Measurements from ENCODE around the gene ZPR1.
"Not testable (repeated sequence)": the region's sequence is repeated elsewhere in the genome, so short reads cannot be mapped to it uniquely, and the experiment has no call there.

The ZPR1 gene

GRCh38 chr11:116823031-116823843 lies 35.4 kb upstream of the ZPR1 start, which contains the start of gene APOA4:
APOA4 (minus strand) TSS chr11:116823304; CDS start chr11:116823191, 113 bp downstream.
- no peak for DNase-seq

- no peak for DNase-seq
Measured at GRCh38 chr11:116822575-116822974, 34.8 kb upstream of the ZPR1 start.

- no peak for DNase-seq
Measured at GRCh38 chr11:116821050-116821918, 33.5 kb upstream of the ZPR1 start.

- DNase-seq: no peak
Measured at GRCh38 chr11:116819049-116819448, 31.2 kb upstream of the ZPR1 start.

GRCh38 chr11:116814502-116814901 lies 26.7 kb upstream of the ZPR1 start:
- DNase-seq: no peak

GRCh38 chr11:116813781-116814471 lies 26.1 kb upstream of the ZPR1 start:
- DNase-seq: no peak

GRCh38 chr11:116813170-116813569 lies 25.3 kb upstream of the ZPR1 start:
- DNase-seq: no peak

GRCh38 chr11:116812109-116812508 lies 24.3 kb upstream of the ZPR1 start:
- DNase-seq: no peak

GRCh38 chr11:116811194-116811593 lies 23.4 kb upstream of the ZPR1 start:
- no peak for DNase-seq

GRCh38 chr11:116808262-116809175 lies 20.7 kb upstream of the ZPR1 start:
- DNase-seq: no peak

- DNase-seq: no peak
Measured at GRCh38 chr11:116807601-116808261, 19.9 kb upstream of the ZPR1 start.

GRCh38 chr11:116804001-116804400 lies 16.2 kb upstream of the ZPR1 start:
- no peak for DNase-seq

GRCh38 chr11:116801662-116802061 lies 13.8 kb upstream of the ZPR1 start:
- DNase-seq: not testable (repeated sequence)

- no peak for DNase-seq
Measured at GRCh38 chr11:116800610-116801009, 12.8 kb upstream of the ZPR1 start.

GRCh38 chr11:116798368-116798767 lies 10.5 kb upstream of the ZPR1 start:
- DNase-seq: no peak

- DNase-seq: no peak
Measured at GRCh38 chr11:116797816-116798215, 10.0 kb upstream of the ZPR1 start.

GRCh38 chr11:116796548-116796947 lies 8.7 kb upstream of the ZPR1 start:
- no peak for DNase-seq

- no peak for DNase-seq
Measured at GRCh38 chr11:116794851-116795250, 7.0 kb upstream of the ZPR1 start.

- no peak for DNase-seq
Measured at GRCh38 chr11:116793772-116794097, 5.9 kb upstream of the ZPR1 start.

- DNase-seq: no peak
Measured at GRCh38 chr11:116792869-116793771, 5.3 kb upstream of the ZPR1 start.
